ENCODE data around the gene SULT4A1. TPM values are rescaled to one million over a fixed set of nuclear protein-coding genes. Genes with fewer than 3 reads are reported as not detected.

The SULT4A1 gene
- total RNA-seq, 1 donor from 2014 or later: 6.6 TPM

DNA sequence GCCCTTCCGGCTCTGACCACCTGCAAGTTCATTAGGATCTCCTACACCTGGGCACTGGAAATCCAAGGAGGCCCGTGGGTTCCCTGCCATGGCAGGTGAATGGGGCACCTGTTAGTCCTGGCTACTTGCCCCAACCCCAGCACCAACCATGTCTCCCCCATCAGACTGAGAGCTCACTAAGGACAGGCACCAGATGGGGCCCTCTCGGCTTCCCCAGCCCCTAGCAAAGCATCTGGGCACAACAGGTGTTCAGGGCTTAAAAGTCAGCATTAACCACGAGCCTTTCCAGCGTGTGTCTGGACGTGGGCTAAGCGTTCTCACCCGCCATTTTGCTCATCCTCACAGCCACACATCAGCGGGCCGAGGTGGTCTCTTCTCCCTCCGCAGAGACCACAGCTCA lies 2.2 kb downstream of the SULT4A1 start:
- Mint-ChIP-seq H3K27ac (no peak overlapping the region), H3K9me3 (ENCODE audit: low read depth) (peaks cover 8% of the 10 kb centered on the region), H3K4me3 (ENCODE audit: low read depth) (no peak overlapping the region), H3K27me3 (peaks cover 32% of the 10 kb centered on the region), H3K36me3 (ENCODE audit: insufficient read depth) (peaks cover 2% of the 10 kb centered on the region), H3K4me1 (ENCODE audit: low read depth) (no peaks in the 10 kb centered on the region)
- TF ChIP-seq, protein P1, sequence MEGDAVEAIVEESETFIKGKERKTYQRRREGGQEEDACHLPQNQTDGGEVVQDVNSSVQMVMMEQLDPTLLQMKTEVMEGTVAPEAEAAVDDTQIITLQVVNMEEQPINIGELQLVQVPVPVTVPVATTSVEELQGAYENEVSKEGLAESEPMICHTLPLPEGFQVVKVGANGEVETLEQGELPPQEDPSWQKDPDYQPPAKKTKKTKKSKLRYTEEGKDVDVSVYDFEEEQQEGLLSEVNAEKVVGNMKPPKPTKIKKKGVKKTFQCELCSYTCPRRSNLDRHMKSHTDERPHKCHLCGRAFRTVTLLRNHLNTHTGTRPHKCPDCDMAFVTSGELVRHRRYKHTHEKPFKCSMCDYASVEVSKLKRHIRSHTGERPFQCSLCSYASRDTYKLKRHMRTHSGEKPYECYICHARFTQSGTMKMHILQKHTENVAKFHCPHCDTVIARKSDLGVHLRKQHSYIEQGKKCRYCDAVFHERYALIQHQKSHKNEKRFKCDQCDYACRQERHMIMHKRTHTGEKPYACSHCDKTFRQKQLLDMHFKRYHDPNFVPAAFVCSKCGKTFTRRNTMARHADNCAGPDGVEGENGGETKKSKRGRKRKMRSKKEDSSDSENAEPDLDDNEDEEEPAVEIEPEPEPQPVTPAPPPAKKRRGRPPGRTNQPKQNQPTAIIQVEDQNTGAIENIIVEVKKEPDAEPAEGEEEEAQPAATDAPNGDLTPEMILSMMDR (IDR thresholded peaks at IDR 0.05; ENCODE audit: unreplicated experiment): no peak
- DNase-seq (ENCODE audit: low spot score, unreplicated experiment): no peak

DNA sequence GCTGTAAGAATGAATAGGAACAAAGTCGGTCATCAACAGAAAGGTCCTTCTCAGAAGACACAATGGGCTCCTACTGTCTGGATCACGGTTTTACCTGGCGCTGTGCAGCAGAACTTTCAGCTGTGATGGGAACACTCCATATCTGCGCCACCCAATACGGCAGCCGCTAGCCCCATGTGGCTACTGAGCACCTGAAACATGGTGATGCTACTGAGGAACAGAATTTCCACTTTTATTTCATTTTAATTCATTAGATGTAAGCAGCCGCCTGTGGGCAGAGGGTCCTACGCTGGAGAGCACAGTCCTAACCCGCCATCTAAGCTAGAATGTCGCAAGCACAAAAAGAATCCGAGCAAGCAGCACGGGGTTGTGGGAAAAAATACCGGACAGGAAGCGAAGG lies 2.7 kb downstream of the SULT4A1 start:
- TF ChIP-seq, protein P1 (IDR thresholded peaks at IDR 0.05; ENCODE audit: unreplicated experiment): no peak
- Mint-ChIP-seq H3K27me3 (peaks cover 27% of the 10 kb centered on the region), H3K4me3 (ENCODE audit: low read depth) (no peak overlapping the region), H3K36me3 (ENCODE audit: insufficient read depth) (peaks cover 2% of the 10 kb centered on the region), H3K27ac (no peak overlapping the region), H3K4me1 (ENCODE audit: low read depth) (no peaks in the 10 kb centered on the region), H3K9me3 (ENCODE audit: low read depth) (peaks cover 8% of the 10 kb centered on the region)
- DNase-seq (ENCODE audit: low spot score, unreplicated experiment): no peak

DNA sequence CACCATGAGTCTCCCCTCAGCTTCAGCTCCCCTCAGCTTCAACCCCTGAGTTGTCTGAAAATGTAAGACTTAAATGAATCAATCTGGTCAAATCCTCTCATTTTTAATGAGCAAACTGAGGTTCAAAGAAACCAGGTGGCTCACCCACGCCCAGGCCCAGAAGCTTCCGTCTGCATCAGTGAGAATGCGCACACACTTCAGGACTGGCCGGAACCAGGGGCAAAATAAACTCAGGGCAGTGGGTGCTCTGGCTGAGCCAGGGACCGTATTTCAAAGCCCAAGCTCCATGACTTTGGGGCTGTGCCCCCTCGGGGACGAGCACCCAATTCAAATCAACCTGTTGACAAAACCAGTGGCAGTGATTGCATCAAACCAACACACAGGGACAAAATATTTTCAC lies 3.1 kb downstream of the SULT4A1 start:
- peaks cover 2% of the 10 kb centered on the region for H3K36me3 Mint-ChIP-seq (ENCODE audit: insufficient read depth)
- H3K4me1 Mint-ChIP-seq (ENCODE audit: low read depth): no peaks in the 10 kb centered on the region
- no peak overlapping the region for H3K4me3 Mint-ChIP-seq (ENCODE audit: low read depth)
- DNase-seq (ENCODE audit: low spot score, unreplicated experiment): no peak
- H3K27ac Mint-ChIP-seq: no peak overlapping the region
- H3K27me3 Mint-ChIP-seq: peaks cover 22% of the 10 kb centered on the region
- H3K9me3 Mint-ChIP-seq (ENCODE audit: low read depth): peaks cover 8% of the 10 kb centered on the region
- TF ChIP-seq, protein P1 (IDR thresholded peaks at IDR 0.05; ENCODE audit: unreplicated experiment): no peak

DNA sequence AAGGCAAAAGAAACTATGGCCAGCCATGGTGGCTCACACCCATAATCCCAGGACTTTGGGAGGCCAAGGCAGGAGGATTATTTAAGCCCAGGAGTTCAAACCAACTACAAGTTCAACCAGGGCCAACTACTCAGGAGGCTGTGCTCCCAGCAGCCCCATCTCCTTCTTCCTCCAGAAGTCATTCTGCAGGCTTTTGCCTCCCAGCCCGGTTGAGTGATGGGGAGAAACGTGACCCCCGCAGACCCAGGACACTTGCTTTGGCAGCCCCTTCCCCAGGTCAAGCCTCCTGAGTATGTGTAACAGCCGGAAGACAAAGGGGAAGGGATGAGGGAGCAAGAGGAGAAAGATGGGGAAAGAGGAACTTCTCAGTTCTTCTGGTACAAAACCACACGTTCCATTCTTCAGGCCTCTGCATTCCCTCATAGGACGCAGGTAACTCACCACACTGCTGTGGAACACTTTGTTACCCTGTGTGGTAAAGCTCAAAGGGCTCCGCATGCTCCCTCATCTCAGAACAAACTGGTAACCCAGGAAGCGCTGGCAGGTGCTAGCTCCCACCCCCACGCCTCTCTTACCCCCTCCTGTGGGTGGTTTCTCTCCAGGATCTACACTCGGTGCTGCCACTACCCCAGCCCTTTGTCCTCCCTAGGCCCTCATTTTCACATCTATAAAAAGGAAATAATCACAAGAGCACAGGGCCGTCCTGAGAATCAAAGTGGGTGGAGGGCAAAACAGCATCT lies 4.0 kb downstream of the SULT4A1 start:
- no peaks in the 10 kb centered on the region for H3K4me1 Mint-ChIP-seq (ENCODE audit: low read depth)
- H3K9me3 Mint-ChIP-seq (ENCODE audit: low read depth): peaks cover 8% of the 10 kb centered on the region
- no peak overlapping the region for H3K27ac Mint-ChIP-seq
- DNase-seq (ENCODE audit: low spot score, unreplicated experiment): no peak
- no peak overlapping the region for H3K4me3 Mint-ChIP-seq (ENCODE audit: low read depth)
- TF ChIP-seq, protein P1 (IDR thresholded peaks at IDR 0.05; ENCODE audit: unreplicated experiment): no peak
- H3K27me3 Mint-ChIP-seq: peaks cover 14% of the 10 kb centered on the region
- peaks cover 2% of the 10 kb centered on the region for H3K36me3 Mint-ChIP-seq (ENCODE audit: insufficient read depth)

DNA sequence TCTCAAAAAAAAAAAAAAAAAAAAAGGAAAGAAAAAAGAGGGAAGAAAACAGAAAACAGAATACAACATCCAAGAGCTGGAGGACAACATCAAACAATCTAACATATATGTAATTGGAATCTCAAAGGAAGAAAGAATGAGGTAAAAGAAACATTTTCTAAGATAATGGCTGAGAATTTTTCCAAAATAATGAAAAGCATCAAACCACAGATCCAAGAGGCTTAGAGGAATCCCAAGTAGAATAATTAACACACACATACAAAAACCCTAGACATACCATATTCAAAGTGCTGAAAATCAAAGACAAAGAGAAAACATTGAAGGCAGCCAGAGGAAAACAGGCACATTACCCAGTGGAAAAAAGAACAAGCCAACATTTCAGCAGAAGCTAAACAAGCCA lies 4.9 kb downstream of the SULT4A1 start:
- Mint-ChIP-seq H3K4me1 (ENCODE audit: low read depth) (no peaks in the 10 kb centered on the region), H3K36me3 (ENCODE audit: insufficient read depth) (peaks cover 2% of the 10 kb centered on the region), H3K4me3 (ENCODE audit: low read depth) (no peak overlapping the region), H3K27me3 (peaks cover 8% of the 10 kb centered on the region), H3K9me3 (ENCODE audit: low read depth) (peaks cover 8% of the 10 kb centered on the region), H3K27ac (no peak overlapping the region)
- TF ChIP-seq, protein P1 (IDR thresholded peaks at IDR 0.05; ENCODE audit: unreplicated experiment): no peak
- no peak for DNase-seq (ENCODE audit: low spot score, unreplicated experiment)
